Measurements from ENCODE around the gene CNTNAP2. TPM values are rescaled to one million over a fixed set of nuclear protein-coding genes. Genes with fewer than 3 reads are reported as not detected.

CNTNAP2 gene
- total and polyA plus RNA-seq, 2 of the 8 experiments (the other 6 are each of a cell fraction or from before 2014, with no cell fraction given): 27.9 to 71.0 TPM

DNA sequence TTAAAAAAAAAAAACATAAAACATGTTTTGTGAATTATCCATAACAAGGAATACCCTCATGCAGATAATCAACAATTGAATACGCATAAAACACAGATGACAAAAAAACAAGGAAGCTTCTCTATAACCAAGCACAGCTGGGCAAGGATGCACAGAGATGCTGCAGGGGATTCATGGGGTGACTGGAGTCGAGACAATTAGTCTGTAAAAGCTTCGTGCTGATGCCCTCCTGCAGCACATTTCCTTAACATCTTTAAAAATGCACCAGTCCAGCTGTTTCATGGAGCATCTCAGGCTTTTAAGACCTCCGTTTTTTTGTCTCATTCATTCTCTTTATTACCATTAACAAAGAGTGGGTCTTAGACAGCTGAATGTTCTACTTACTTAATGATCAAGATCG, 1680.0 kb downstream of the CNTNAP2 start:
- Histone ChIP-seq H3K79me1 (ENCODE audit: low read depth, low read length) (no peaks in the 10 kb centered on the region), H3K56ac (replicated peaks; ENCODE audit: insufficient read length, low read depth, low read length) (no peak overlapping the region), H3K23ac (ENCODE audit: insufficient read length) (no peak overlapping the region), H4K91ac (replicated peaks; ENCODE audit: insufficient read length, low read length) (no peak overlapping the region), H2BK120ac (replicated peaks; ENCODE audit: low read depth, low read length) (no peak overlapping the region), H3K4me3 (ENCODE audit: extremely low read depth in 1 of 4, insufficient read depth in 2 of 4, low read depth in 3 of 4, low read length in 4 of 4) (no peak overlapping the region), H2BK20ac (ENCODE audit: low read length) (no peak overlapping the region), H3K27ac (ENCODE audit: low read depth, low read length) (no peak overlapping the region), H3K4ac (replicated peaks; ENCODE audit: insufficient read length, low read depth, low read length) (no peak overlapping the region), H3K9ac (replicated peaks in 1 of 4; ENCODE audit: extremely low read depth in 1 of 4, low read depth in 3 of 4, low read length in 3 of 4) (no peak overlapping the region), H3K27me3 (replicated peaks in 1 of 4; ENCODE audit: control insufficient read depth in 3 of 4, extremely low read depth in 1 of 4, insufficient read depth in 3 of 4, low read length in 3 of 4) (no peaks in the 10 kb centered on the region), H3K23me2 (ENCODE audit: low read depth, low read length) (no peaks in the 10 kb centered on the region), H2AK5ac (ENCODE audit: low read depth, low read length) (no peak overlapping the region), H3K9me3 (ENCODE audit: insufficient read depth in 2 of 2, low read depth in 1 of 2, low read length in 1 of 2) (no peaks in the 10 kb centered on the region), H2AFZ (ENCODE audit: low read length) (no peak overlapping the region), H3K4me1 (replicated peaks in 1 of 4; ENCODE audit: control insufficient read depth in 3 of 4, insufficient read depth in 4 of 4, low read length in 3 of 4) (no peaks in the 10 kb centered on the region), H3K4me2 (ENCODE audit: insufficient read depth in 1 of 2, low read depth in 2 of 2, low read length in 2 of 2) (no peak overlapping the region), H4K20me1 (replicated peaks in 1 of 2; ENCODE audit: control insufficient read depth in 1 of 2, insufficient read depth in 2 of 2, low read length in 2 of 2) (no peaks in the 10 kb centered on the region), H3K79me2 (ENCODE audit: control insufficient read depth in 1 of 2, insufficient read depth in 2 of 2, low read length in 2 of 2) (no peaks in the 10 kb centered on the region), H4K5ac (ENCODE audit: insufficient read length, low read depth, low read length) (no peak overlapping the region), H3K36me3 (ENCODE audit: control insufficient read depth in 2 of 4, insufficient read depth in 4 of 4, low read length in 3 of 4) (no peaks in the 10 kb centered on the region), H2BK5ac (ENCODE audit: low read depth, low read length) (no peak overlapping the region), H3K18ac (ENCODE audit: extremely low read depth, low read length) (no peak overlapping the region), H4K8ac (ENCODE audit: extremely low read depth, insufficient read depth, low read length) (no peak overlapping the region), H2BK12ac (ENCODE audit: low read depth, low read length) (no peak overlapping the region), H2BK15ac (ENCODE audit: low read length) (no peak overlapping the region), H3K14ac (ENCODE audit: insufficient read length) (no peak overlapping the region)
- 63% methylated on average over 5 of the region's 5 CpGs; no CpG with 5 or more reads in 1 of the 2 experiments for WGBS, 2 experiments (ENCODE audit: extremely low coverage in 1 of 2, insufficient coverage in 1 of 2, insufficient read length in 1 of 2, insufficient replicate concordance in 2 of 2, low coverage in 1 of 2, low lambda C conversion rate in 2 of 2, missing lambda C conversion rate in 1 of 2)
- no peak for FAIRE-seq
- ChIA-PET POLR2A (ENCODE audit: partially characterized antibody) (no interaction called here), CTCF (ENCODE audit: partially characterized antibody) (interaction anchor here (1.0 kb wide), 1 partner anchor 10 kb away, joined by 6 read pairs; no protein-coding TSS in a partner anchor)
- no peak for DNase-seq (ENCODE audit: low read depth in 1 of 2, low spot score in 2 of 2)
- TF ChIP-seq BACH1 (IDR thresholded peaks at IDR 0.05; ENCODE audit: low read length): no peak
- TF ChIP-seq SP1 (IDR thresholded peaks at IDR 0.05; ENCODE audit: low read depth, low read length): no peak
- TF ChIP-seq SIN3A (conservative IDR thresholded peaks at IDR 0.05 in 1 of 2, IDR thresholded peaks at IDR 0.05 in 1 of 2; ENCODE audit: low read depth in 1 of 2, low read length in 2 of 2): no peak
- no peak for TF ChIP-seq SP4 (IDR thresholded peaks at IDR 0.05; ENCODE audit: low read length)
- no peak for TF ChIP-seq SRF (IDR thresholded peaks at IDR 0.05; ENCODE audit: low read depth, low read length)
- TF ChIP-seq RAD21 (IDR thresholded peaks at IDR 0.05 in 1 of 2, conservative IDR thresholded peaks at IDR 0.05 in 1 of 2; ENCODE audit: low read depth in 2 of 2, low read length in 2 of 2): no peak
- TF ChIP-seq SIX5 (IDR thresholded peaks at IDR 0.05; ENCODE audit: low read depth, low read length): no peak
